Cardiac fibroblast (primary cell): ENCODE data around the gene PRR20D.
A peak's percentile ranks its signal among the peaks of the same experiment; 100 is the strongest.
"Not testable (repeated sequence)": the region's sequence is repeated elsewhere in the genome, so short reads cannot be mapped to it uniquely, and the experiment has no call there.

ENCODE experiments used
- DNase-seq, 2 donors: peaks; one replicate each; pipeline versions ENCODE4 v3.0.0 to v3.0.0-alpha.2; 2010; ENCODE audit warnings: low read depth in 2 of 2
- H3K4me3 ChIP-seq, 2 donors: replicated peaks in 1 of 2; 1 replicate in 1 of 2; 2 replicates in 1 of 2; pipeline ENCODE4 v1.5.1; 2011; ENCODE audit warnings: low read depth in 2 of 2, low read length in 2 of 2, mild to moderate bottlenecking in 2 of 2, moderate library complexity in 1 of 2
- CTCF ChIP-seq: IDR thresholded peaks from one replicate; pipeline ENCODE4 v1.5.1; 2011; ENCODE audit warnings: low read depth, mild to moderate bottlenecking, low read length, inconsistent platforms

The PRR20D gene

GRCh38 chr13:57160332-57160731, at the start of gene PRR20D:
Gene PRR20D, plus strand, starts transcription at chr13:57160632. Its CDS starts 387 bp downstream, at chr13:57161019.
- H3K4me3 ChIP-seq, DNase-seq: not testable (repeated sequence)

- DNase-seq, result no peak
- TF ChIP-seq CTCF, result no peak
- no peak overlapping the region for H3K4me3 ChIP-seq
Measured at GRCh38 chr13:57114945-57115344, 45.5 kb upstream of the PRR20D start.

- TF ChIP-seq CTCF, result no peak
- no peak overlapping the region for H3K4me3 ChIP-seq
- DNase-seq, result peak; percentile 0 to 8
Measured at GRCh38 chr13:57123681-57124080, 36.8 kb upstream of the PRR20D start.

- no peak for DNase-seq
- no peak for TF ChIP-seq CTCF
- no peak overlapping the region for H3K4me3 ChIP-seq
Measured at GRCh38 chr13:57128909-57129308, 31.5 kb upstream of the PRR20D start.

GRCh38 chr13:57136093-57136492, 24.3 kb upstream of the PRR20D start:
- TF ChIP-seq CTCF, result no peak
- H3K4me3 ChIP-seq, result no peak overlapping the region
- DNase-seq, result no peak

- TF ChIP-seq CTCF, result no peak
- no peak overlapping the region for H3K4me3 ChIP-seq
- DNase-seq, result no peak
Measured at GRCh38 chr13:57137585-57137984, 22.8 kb upstream of the PRR20D start.

- TF ChIP-seq CTCF, result no peak
- DNase-seq, result no peak
- no peak overlapping the region for H3K4me3 ChIP-seq
Measured at GRCh38 chr13:57138988-57139387, 21.4 kb upstream of the PRR20D start.

GRCh38 chr13:57139781-57140180, 20.7 kb upstream of the PRR20D start:
- DNase-seq, result not testable (repeated sequence)

GRCh38 chr13:57140235-57140968, 20.0 kb upstream of the PRR20D start, which contains the start of gene PRR20A:
Gene PRR20A, plus strand, starts transcription at chr13:57140918. Its CDS starts 387 bp downstream, at chr13:57141305.
- H3K4me3 ChIP-seq, DNase-seq: not testable (repeated sequence)

More at GRCh38 chr13:57139781-57140180, 20.7 kb upstream of the PRR20D start:
- not testable (repeated sequence) for H3K4me3 ChIP-seq

GRCh38 chr13:57147188-57147587, 13.2 kb upstream of the PRR20D start, which contains the start of gene PRR20B:
Gene PRR20B, plus strand, starts transcription at chr13:57147488. Its CDS starts 387 bp downstream, at chr13:57147875.
- not testable (repeated sequence) for H3K4me3 ChIP-seq, DNase-seq

GRCh38 chr13:57148106-57148505, 12.3 kb upstream of the PRR20D start:
- H3K4me3 ChIP-seq, DNase-seq: not testable (repeated sequence)
